Measurements from ENCODE around the gene EXOC3. TPM values are rescaled to one million over a fixed set of nuclear protein-coding genes. Genes with fewer than 3 reads are reported as not detected.

EXOC3 gene
- 27.0 and 49.5 TPM in 2 replicates for total RNA-seq

GRCh38 chr5:442335-443238, at the start of gene EXOC3:
TSS of gene EXOC3 (plus strand) at chr5:443176. CDS start at chr5:446206, 3,030 bp downstream.

Other genes starting within 250 kb of the EXOC3 start
- gene CCDC127, start 225.0 kb upstream of the EXOC3 start, total RNA-seq, result 3.6 and 6.9 TPM in 2 replicates
- 130 and 180 TPM in 2 replicates for gene SDHA, start 224.9 kb upstream of the EXOC3 start, total RNA-seq
- gene PDCD6, start 171.5 kb upstream of the EXOC3 start, total RNA-seq, result 83.7 and 162 TPM in 2 replicates
- gene AHRR, start 121.5 kb upstream of the EXOC3 start, total RNA-seq, result 3.5 and 10.0 TPM in 2 replicates
- gene SLC9A3, start 81.3 kb downstream of the EXOC3 start, total RNA-seq, result 0.32 and 0.69 TPM in 2 replicates
- gene CEP72, start 169.2 kb downstream of the EXOC3 start, total RNA-seq, result 3.4 and 3.8 TPM in 2 replicates